ENCODE measurements around the gene STON1.

GRCh38 chr2:48584551-48584950 lies 54.6 kb downstream of the STON1 start:
- no peak for TF ChIP-seq CTCF (IDR thresholded peaks at IDR 0.05)
- no peak for TF ChIP-seq POLR2A (IDR thresholded peaks at IDR 0.05)
